ENCODE results near the gene AOPEP.
"Not testable (repeated sequence)": the region's sequence is repeated elsewhere in the genome, so short reads cannot be mapped to it uniquely, and the experiment has no call there.

AOPEP gene

GRCh38 chr9:94826644-94827410, 100.3 kb downstream of the AOPEP start:
- Histone ChIP-seq H3K79me2 (ENCODE audit: insufficient read depth, low read length) (no peaks in the 10 kb centered on the region), H3K27me3 (ENCODE audit: insufficient read depth, low read length, poor library complexity, severe bottlenecking) (no peaks in the 10 kb centered on the region), H2AFZ (ENCODE audit: low read length) (no peak overlapping the region), H4K20me1 (ENCODE audit: insufficient read depth, low read length, poor library complexity, severe bottlenecking) (no peaks in the 10 kb centered on the region), H3K9ac (ENCODE audit: low read depth, low read length, poor library complexity, severe bottlenecking) (no peak overlapping the region), H3K9me2 (replicated peaks; ENCODE audit: low read depth, low read length) (no peaks in the 10 kb centered on the region), H3K36me3 (ENCODE audit: insufficient read depth, low read length) (no peaks in the 10 kb centered on the region), H3K9me3 (ENCODE audit: insufficient read depth, low read depth, low read length) (no peaks in the 10 kb centered on the region), H3F3A (ENCODE audit: low read depth) (no peaks in the 10 kb centered on the region), H3K4me2 (ENCODE audit: low read depth, low read length, poor library complexity, severe bottlenecking) (no peak overlapping the region), H3K4me3 (ENCODE audit: low read length, poor library complexity, severe bottlenecking) (no peak overlapping the region), H3K4me1 (ENCODE audit: insufficient read depth, low read length, poor library complexity, severe bottlenecking) (no peaks in the 10 kb centered on the region)
- TF ChIP-seq EZH2phosphoT487 (IDR thresholded peaks at IDR 0.05; ENCODE audit: borderline replicate concordance) (no peak), CTCF (conservative IDR thresholded peaks at IDR 0.05; ENCODE audit: low read length) (no peak)

GRCh38 chr9:94827584-94828304, 101.2 kb downstream of the AOPEP start:
- Histone ChIP-seq H3K4me1 (ENCODE audit: insufficient read depth, low read length, poor library complexity, severe bottlenecking) (no peaks in the 10 kb centered on the region), H3F3A (ENCODE audit: low read depth) (no peaks in the 10 kb centered on the region), H3K36me3 (ENCODE audit: insufficient read depth, low read length) (no peaks in the 10 kb centered on the region), H2AFZ (ENCODE audit: low read length) (no peak overlapping the region), H3K4me2 (ENCODE audit: low read depth, low read length, poor library complexity, severe bottlenecking) (no peak overlapping the region), H4K20me1 (ENCODE audit: insufficient read depth, low read length, poor library complexity, severe bottlenecking) (no peaks in the 10 kb centered on the region), H3K9ac (ENCODE audit: low read depth, low read length, poor library complexity, severe bottlenecking) (no peak overlapping the region), H3K4me3 (ENCODE audit: low read length, poor library complexity, severe bottlenecking) (no peak overlapping the region), H3K9me2 (replicated peaks; ENCODE audit: low read depth, low read length) (no peaks in the 10 kb centered on the region), H3K79me2 (ENCODE audit: insufficient read depth, low read length) (no peaks in the 10 kb centered on the region), H3K27me3 (ENCODE audit: insufficient read depth, low read length, poor library complexity, severe bottlenecking) (no peaks in the 10 kb centered on the region), H3K9me3 (ENCODE audit: insufficient read depth, low read depth, low read length) (no peaks in the 10 kb centered on the region)
- TF ChIP-seq CTCF (conservative IDR thresholded peaks at IDR 0.05; ENCODE audit: low read length) (no peak), EZH2phosphoT487 (IDR thresholded peaks at IDR 0.05; ENCODE audit: borderline replicate concordance) (no peak)

DNA sequence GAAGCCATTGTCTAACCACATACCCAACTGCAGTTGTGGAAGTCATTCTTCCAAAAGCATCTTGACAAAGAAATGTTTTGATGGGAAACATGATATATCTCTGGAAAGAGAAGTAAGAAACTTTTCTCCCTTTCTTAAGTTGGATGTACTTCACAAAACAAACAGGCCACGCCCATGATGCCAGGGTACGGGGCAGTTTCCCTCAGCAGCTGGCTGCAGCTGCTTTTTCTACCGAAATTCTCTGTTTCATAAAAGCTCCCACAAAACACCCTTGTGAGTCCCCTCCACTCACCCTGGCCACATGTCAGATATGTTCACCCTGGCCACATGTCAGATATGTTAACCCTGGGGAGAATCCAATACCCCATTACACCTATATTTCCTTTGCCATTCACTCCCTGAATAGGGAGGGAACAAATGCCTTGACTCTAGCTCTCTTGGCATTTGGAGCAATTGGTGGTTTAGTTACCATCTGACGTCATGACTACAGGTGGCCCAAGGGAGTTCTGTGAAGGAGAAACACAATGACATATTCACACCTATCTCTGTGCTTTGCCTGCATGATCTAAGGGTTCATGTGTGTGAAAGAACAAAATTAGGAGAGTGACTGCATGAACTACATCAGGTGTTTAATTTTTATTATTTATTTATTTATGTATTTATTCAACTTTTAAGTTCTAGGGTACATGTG, 103.0 kb downstream of the AOPEP start:
- TF ChIP-seq CTCF (conservative IDR thresholded peaks at IDR 0.05; ENCODE audit: low read length) (no peak), EZH2phosphoT487 (IDR thresholded peaks at IDR 0.05; ENCODE audit: borderline replicate concordance) (no peak)
- H3K9me3 ChIP-seq (ENCODE audit: insufficient read depth, low read depth, low read length) = no peaks in the 10 kb centered on the region
- no peaks in the 10 kb centered on the region for H3F3A ChIP-seq (ENCODE audit: low read depth)
- no peak overlapping the region for H3K9ac ChIP-seq (ENCODE audit: low read depth, low read length, poor library complexity, severe bottlenecking)
- H2AFZ ChIP-seq (ENCODE audit: low read length) = no peak overlapping the region
- no peak overlapping the region for H3K4me2 ChIP-seq (ENCODE audit: low read depth, low read length, poor library complexity, severe bottlenecking)
- no peaks in the 10 kb centered on the region for H3K9me2 ChIP-seq (replicated peaks; ENCODE audit: low read depth, low read length)
- H3K27me3 ChIP-seq (ENCODE audit: insufficient read depth, low read length, poor library complexity, severe bottlenecking) = no peaks in the 10 kb centered on the region
- no peaks in the 10 kb centered on the region for H3K36me3 ChIP-seq (ENCODE audit: insufficient read depth, low read length)
- H3K4me1 ChIP-seq (ENCODE audit: insufficient read depth, low read length, poor library complexity, severe bottlenecking) = no peaks in the 10 kb centered on the region
- H3K79me2 ChIP-seq (ENCODE audit: insufficient read depth, low read length) = no peaks in the 10 kb centered on the region
- H3K4me3 ChIP-seq (ENCODE audit: low read length, poor library complexity, severe bottlenecking) = no peak overlapping the region
- no peaks in the 10 kb centered on the region for H4K20me1 ChIP-seq (ENCODE audit: insufficient read depth, low read length, poor library complexity, severe bottlenecking)

DNA sequence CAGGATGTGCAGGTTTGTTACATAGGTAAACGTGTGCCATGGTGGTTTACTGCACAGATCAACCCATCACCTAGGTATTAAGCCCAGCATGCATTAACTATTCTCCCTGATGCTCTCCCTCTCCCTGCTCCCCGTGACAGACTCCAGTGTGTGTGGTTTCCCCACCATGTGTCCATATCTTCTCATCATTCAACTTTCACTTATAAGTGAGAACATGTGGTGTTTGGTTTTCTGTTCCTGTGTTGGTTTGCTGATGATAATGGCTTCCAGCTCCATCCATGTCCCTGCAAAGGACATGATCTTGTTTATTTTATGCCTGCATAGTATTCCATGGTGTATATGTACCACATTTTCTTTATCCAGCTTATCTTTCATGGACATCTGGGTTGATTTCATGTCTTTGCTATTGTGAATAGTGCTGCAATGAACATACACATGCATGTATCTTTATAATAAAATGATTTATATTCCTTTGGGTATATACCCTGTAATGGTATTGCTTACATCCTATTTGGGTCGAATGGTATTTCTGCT, 103.6 kb downstream of the AOPEP start:
- not testable (repeated sequence) for H4K20me1 ChIP-seq (ENCODE audit: insufficient read depth, low read length, poor library complexity, severe bottlenecking); H3K4me3 ChIP-seq (ENCODE audit: low read length, poor library complexity, severe bottlenecking); H3K36me3 ChIP-seq (ENCODE audit: insufficient read depth, low read length); H3K4me2 ChIP-seq (ENCODE audit: low read depth, low read length, poor library complexity, severe bottlenecking); H2AFZ ChIP-seq (ENCODE audit: low read length); H3K79me2 ChIP-seq (ENCODE audit: insufficient read depth, low read length); H3K9me2 ChIP-seq (replicated peaks; ENCODE audit: low read depth, low read length); H3K4me1 ChIP-seq (ENCODE audit: insufficient read depth, low read length, poor library complexity, severe bottlenecking); H3F3A ChIP-seq (ENCODE audit: low read depth); H3K9ac ChIP-seq (ENCODE audit: low read depth, low read length, poor library complexity, severe bottlenecking); H3K9me3 ChIP-seq (ENCODE audit: insufficient read depth, low read depth, low read length); H3K27me3 ChIP-seq (ENCODE audit: insufficient read depth, low read length, poor library complexity, severe bottlenecking)
